Fibroblast of skin of scalp (primary cell): Measurements from ENCODE around the gene SYT14.
"Not testable (repeated sequence)": the region's sequence is repeated elsewhere in the genome, so short reads cannot be mapped to it uniquely, and the experiment has no call there.

Experiments
- DNase-seq: peaks from one replicate; pipeline ENCODE4 v3.0.0-alpha.2; 2013

Gene SYT14

GRCh38 chr1:210031473-210031872 lies 93.5 kb downstream of the SYT14 start:
- no peak for DNase-seq

GRCh38 chr1:210043058-210043457 lies 105.0 kb downstream of the SYT14 start:
- DNase-seq = no peak

DNA sequence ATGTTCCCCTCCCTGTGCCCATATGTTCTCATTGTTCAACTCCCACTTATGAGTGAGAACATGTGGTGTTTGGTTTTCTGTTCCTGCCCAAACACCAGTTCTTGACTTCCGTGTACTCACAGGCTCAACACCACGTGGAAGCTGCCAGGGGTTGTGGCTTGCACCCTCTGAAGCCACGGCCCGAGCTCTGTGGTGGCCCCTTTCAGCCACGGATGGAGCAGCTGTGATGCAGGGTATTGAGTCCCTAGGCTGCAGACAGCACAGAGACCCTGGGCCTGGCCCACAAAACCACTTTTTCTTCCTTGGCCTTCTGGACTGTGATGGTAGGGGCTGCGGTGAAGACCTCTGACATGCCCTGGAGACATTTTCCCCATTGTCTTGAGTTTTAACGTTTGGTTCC lies 111.6 kb downstream of the SYT14 start:
- no peak for DNase-seq

GRCh38 chr1:210050491-210050890 lies 112.5 kb downstream of the SYT14 start:
- DNase-seq = not testable (repeated sequence)

DNA sequence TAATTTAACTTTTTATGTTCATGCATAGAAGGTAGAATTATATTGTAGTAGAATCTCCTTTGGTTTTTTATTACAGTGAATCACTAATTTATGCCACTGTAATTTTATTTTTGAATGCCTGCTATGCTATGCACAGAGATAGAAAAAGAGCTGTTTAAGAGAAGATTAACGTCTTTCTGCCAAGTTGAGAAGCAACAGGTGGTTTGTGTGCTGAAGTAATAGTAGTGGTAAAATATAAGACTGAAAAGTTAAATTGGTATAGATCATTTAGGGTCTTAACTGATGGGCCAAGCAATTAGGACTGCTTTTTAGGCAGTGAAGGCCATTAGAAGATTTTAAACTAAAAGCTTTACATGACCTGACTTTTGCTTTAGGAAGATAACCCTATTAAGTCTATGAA lies 115.1 kb downstream of the SYT14 start:
- DNase-seq = no peak

- no peak for DNase-seq
Observed at GRCh38 chr1:210057593-210057992, 119.6 kb downstream of the SYT14 start.

DNA sequence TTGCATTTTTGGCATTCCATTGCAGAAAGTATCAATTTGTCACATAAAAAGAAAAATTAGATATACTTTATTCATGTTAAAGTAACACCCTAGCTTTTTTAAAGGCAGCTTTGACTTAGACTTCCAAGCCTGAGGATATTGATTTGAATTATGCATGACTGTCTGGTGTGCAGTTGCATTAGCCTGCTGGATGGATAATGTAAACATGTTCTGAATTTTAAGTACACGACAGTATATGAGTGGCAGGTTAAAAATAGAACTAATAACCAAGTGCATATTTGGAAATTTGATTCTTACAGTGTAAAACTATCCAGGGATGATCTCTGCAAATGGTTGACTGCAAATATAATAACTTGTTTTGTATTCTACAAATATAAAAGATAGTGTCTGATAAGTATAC lies 124.0 kb downstream of the SYT14 start:
- no peak for DNase-seq

DNA sequence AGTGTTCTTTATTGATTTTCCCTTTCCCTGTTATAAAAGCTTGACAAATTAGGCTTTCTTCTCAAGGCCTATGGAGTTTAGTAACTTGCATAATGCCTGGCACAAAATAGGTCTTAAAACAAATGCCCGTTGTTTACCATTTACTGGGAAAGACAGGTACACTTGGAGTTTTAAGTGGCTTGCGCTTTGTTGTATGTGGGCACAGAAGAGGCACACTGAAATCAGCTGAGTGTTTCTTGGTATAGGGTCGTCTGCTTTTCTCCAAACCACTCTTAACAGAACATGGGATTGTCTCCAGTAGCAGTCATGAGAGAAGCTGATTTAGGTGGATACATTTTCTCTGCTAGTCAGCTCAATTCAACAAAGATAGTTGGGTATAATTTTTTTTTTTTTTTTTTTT lies 132.5 kb downstream of the SYT14 start:
- DNase-seq = no peak

DNA sequence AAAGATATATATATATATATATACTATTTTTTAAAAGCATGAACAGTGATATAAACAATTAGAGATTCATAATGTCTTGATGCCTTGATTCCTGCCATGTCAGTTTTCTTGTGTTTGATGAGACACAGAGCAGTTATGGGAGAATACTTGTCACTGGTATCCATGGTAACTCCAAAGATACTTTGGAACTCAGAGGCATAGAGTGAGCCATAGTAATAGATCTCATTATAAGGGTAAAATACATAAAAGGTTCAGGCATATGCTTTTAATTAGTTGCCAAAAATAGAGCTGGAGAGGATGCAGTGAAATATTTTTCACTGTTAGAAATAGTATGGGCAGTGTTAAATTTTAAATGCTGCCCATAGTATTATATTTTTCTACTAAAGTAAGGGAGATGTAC lies 134.1 kb downstream of the SYT14 start:
- peak; percentile 61 for DNase-seq

DNA sequence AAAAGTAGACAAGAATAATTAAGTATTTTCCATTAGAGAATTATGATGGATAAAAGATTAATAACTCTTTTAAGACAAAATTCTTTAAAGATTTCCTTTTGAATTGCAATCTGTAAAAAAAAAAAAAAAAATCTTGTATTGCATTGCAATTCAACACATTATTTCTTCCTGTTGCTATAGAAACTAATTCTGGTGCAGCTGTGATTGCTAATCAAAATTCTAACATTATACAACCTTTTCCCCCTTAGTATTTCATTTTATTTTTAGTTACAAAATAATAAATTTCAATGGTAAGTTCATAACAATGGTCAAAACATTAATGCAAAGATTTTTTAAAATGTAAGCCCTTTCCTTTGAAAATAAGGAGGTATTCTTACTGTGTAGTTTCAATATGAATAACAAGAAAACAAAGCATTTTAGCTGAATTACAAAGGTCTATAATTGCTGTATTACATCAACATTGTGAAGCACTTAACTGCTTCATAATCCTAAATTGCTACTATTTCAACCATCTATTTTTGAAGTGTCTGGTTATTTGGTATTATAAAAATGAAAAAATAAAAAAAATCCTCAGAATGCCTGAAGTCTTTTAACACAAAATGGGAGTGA lies 135.0 kb downstream of the SYT14 start:
- DNase-seq = no peak

DNA sequence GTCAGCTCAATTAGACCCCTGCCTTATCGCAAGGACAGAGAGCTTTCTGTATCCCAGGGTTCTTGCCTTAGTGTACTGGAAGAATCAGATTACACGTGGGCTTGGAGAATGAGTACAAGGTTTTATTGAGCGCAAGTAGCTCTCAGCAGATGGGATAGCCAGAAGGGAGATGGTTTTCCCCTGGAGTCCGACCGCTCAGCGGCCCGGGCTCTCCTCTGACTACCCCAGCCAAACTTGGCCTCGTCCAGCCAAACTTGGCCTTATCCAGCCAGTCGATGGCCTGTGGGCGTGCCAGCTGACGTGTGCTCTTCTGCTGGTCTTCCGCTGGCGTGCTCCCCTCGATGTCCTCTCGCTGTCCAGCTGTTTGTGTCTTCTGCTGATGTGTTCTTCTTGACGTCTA lies 136.9 kb downstream of the SYT14 start:
- no peak for DNase-seq

- DNase-seq = no peak
Observed at GRCh38 chr1:210076620-210077019, 138.6 kb downstream of the SYT14 start.

DNA sequence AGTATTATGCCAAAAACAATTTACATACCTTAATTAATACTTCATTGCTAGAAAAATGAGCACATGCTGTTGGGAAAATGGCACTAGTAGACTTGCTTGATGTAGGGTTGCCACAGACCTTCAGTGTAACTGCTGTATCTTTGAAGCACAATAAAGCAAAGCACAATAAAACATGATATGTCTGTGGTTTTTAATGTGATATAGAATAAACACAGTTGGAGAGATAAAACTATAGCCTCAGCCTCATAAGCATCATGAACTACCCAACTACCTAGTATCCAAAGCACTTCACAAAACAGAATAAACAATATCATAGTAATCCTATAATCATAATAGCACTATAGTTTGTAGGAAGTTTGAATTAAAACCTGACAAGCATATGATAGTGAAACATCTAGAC lies 143.5 kb downstream of the SYT14 start:
- DNase-seq = no peak

GRCh38 chr1:210085359-210085758 lies 147.3 kb downstream of the SYT14 start:
- no peak for DNase-seq

GRCh38 chr1:210087058-210087457 lies 149.0 kb downstream of the SYT14 start:
- no peak for DNase-seq

GRCh38 chr1:210089855-210090254 lies 151.8 kb downstream of the SYT14 start:
- DNase-seq = no peak

GRCh38 chr1:210092366-210092765 lies 154.3 kb downstream of the SYT14 start:
- no peak for DNase-seq

DNA sequence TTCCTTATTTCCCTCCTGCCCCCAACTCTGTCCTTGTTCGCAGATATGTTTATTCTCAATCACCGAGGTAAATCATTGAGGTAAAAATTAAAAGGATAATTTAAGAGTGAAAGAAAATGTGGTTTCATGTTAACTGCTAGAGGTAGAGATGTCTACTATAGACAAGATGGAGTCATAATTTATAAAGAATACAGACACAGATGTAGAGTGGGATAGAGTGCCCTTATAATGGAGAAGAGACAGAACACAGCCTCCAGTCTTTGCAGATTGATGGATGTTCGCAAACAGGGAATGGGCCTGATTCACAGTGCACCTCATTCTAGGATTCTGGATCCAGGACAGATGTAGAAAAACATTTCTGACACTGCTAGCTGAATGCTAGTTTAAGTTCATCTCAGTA lies 155.4 kb downstream of the SYT14 start:
- DNase-seq = no peak

- DNase-seq = peak; percentile 6
Observed at GRCh38 chr1:210098356-210098755, 160.3 kb downstream of the SYT14 start.

DNA sequence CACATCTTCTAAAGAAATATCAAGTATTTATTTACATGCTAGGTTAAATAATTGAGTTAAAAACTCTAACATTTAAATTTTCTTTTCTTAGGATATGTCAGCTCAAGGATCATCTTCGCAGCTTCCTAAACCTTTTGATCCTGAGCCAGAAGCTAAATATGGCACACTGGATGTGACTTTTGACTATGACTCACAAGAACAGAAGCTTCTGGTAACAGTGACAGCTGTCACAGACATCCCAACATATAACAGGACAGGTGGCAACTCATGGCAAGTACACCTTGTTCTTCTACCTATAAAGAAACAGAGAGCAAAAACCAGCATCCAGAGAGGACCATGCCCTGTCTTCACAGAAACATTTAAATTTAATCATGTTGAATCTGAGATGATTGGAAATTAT lies 161.9 kb downstream of the SYT14 start:
- no peak for DNase-seq

- no peak for DNase-seq
Observed at GRCh38 chr1:210104103-210104502, 166.1 kb downstream of the SYT14 start.

DNA sequence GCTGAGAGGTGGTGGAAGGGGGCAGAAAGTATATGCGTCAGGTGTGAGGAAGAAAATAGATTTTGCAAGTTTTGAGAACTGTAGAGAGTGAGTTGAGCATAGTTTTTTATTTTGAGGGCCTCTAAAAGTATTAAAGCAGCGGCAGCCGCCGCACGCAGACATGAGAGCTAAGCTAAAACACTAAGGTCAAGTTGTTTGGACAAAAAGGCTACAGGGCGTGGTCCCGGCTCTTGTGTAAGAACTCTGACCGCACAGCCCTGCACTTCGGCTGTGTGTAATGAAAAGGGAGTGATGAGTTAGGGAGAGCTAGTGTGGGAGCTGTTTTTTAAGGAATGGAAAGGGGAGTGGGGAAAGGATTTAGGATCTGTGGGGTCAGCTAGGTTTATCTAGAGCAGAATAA lies 174.9 kb downstream of the SYT14 start:
- DNase-seq = not testable (repeated sequence)

DNA sequence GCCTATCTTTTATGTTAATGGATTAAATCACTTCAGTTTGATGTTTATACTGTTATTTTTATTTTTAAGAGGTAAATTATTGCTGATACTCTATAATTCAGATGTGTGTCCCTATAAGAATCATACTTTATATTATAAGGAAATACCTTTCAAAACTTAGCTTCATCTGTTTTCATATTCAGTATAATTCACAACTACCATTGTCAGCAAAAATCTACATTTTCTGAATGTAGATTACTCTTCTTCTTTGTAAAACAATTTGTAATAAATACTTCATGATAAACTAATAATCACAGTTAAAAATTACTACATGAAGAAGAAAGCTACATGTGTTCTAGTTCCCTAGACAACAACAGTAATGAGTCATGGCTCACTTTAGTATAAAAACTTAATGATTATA lies 179.2 kb downstream of the SYT14 start:
- no peak for DNase-seq

DNA sequence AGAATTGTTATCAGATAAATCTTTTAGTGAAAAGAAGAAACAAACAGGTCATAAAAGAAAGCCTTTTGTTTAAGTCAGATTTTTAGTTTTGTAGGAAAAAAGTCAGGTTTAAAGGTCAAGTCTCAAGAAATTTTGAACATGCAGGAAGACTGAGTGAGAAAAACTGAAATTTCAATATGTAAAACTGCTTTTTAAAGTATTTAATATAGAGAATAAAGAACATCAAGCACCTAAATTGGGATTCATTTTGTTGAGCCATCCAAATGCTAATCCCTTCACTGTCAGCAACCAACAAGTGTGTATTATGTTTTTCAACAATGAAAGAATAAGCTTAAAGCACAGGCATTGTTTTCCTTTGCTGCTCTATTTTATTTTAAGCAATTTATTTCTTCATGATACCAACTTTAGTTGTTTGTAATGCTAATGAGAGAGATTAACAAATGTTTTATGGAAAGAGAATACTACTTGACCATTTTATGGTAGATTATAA lies 179.7 kb downstream of the SYT14 start:
- DNase-seq = no peak

- no peak for DNase-seq
Observed at GRCh38 chr1:210123383-210123782, 185.4 kb downstream of the SYT14 start.
